HepG2 (cell line): ENCODE results near the gene SAMD14. TPM values are rescaled to one million over a fixed set of nuclear protein-coding genes. Genes with fewer than 3 reads are reported as not detected.

Experiments used
- ATAC-seq: fragments of 200-7000 bp; cut with Tn5 transposase; 3 replicates; pipeline ENCODE4 v1.9.1; 2020; ENCODE audit warnings: mild to moderate bottlenecking, moderate library complexity
- BruUV-seq: library from RNA; stranded (reverse); fragments of 400-500 nt; replicated peaks from 2 replicates; lab custom pipeline; 2021; lab: Mats Ljungman, UMichigan
- CTCF ChIA-PET: fragments of 300-600 bp; formaldehyde crosslinking; extraction: SDS; loops from one replicate; lab custom pipeline; 2021; ENCODE audit warnings: low total read pairs, inconsistent platforms, low intra/inter-chr PET ratio; lab: Yijun Ruan, JAX
- POLR2A ChIA-PET: fragments of 350-600 bp; sonication (Branson Sonifier 250); formaldehyde crosslinking; loops from one replicate; lab custom pipeline; 2020; ENCODE audit warnings: antibody characterized with exemption, inconsistent platforms; lab: Yijun Ruan, JAX
- DNase-seq: peaks from one replicate; pipeline ENCODE4 v3.0.0-alpha.2; 2015; ENCODE audit warnings: low spot score
- FAIRE-seq: peaks from 3 replicates; lab custom pipeline; 2011; peaks lifted over from hg19 to GRCh38; lab: Jason Lieb, UNC
- H2AFZ ChIP-seq: one replicate; pipeline ENCODE4 v1.6.1; 2011; ENCODE audit warnings: low read length, inconsistent platforms
- H3K27ac ChIP-seq: fragments of 300-600 bp; 3 replicates; pipeline ENCODE4 v1.8.0; 2011; ENCODE audit warnings: mixed run types, mild to moderate bottlenecking, mixed read lengths, low read length, inconsistent platforms; ENCODE audit not compliant: insufficient read depth; ENCODE audit errors: extremely low read length
- H3K27me3 ChIP-seq, 2 experiments: fragments of 200-600 bp in 1 of 2; 2 replicates in 1 of 2; 3 replicates in 1 of 2; pipeline versions ENCODE4 v1.6.0 to v1.8.0; 2011; ENCODE audit warnings: low read length in 2 of 2, mild to moderate bottlenecking in 2 of 2, moderate library complexity in 2 of 2, inconsistent platforms in 1 of 2; ENCODE audit not compliant: insufficient read depth in 2 of 2, control insufficient read depth in 1 of 2
- H3K36me3 ChIP-seq, 2 experiments: fragments of 200-600 bp in 1 of 2; replicated peaks in 1 of 2; 2 replicates in 1 of 2; 3 replicates in 1 of 2; pipeline versions ENCODE4 v1.5.1 to v1.8.0; 2011; ENCODE audit warnings: low read length in 2 of 2, inconsistent platforms in 1 of 2; ENCODE audit not compliant: insufficient read depth in 2 of 2, control insufficient read depth in 1 of 2
- H3K4me1 ChIP-seq: 2 replicates; pipeline ENCODE4 v1.5.1; 2012; ENCODE audit warnings: low read length, inconsistent platforms; ENCODE audit not compliant: insufficient read depth
- H3K4me2 ChIP-seq: 2 replicates; pipeline ENCODE4 v1.6.0; 2011; ENCODE audit warnings: low read depth, low read length, inconsistent platforms
- H3K4me3 ChIP-seq, 3 experiments: fragments of 200-600 bp in 1 of 3; sonication (generic), shearing (Covaris generic) in 1 of 3; replicated peaks in 1 of 3; 2 replicates each; pipeline ENCODE4 v1.5.1; 2011 to 2016; ENCODE audit warnings: low read length in 3 of 3, inconsistent platforms in 2 of 3, low read depth in 2 of 3, mild to moderate bottlenecking in 2 of 3, control low read depth in 1 of 3, mixed read lengths in 1 of 3; ENCODE audit not compliant: insufficient read depth in 1 of 3
- H3K79me2 ChIP-seq: one replicate; pipeline ENCODE4 v1.6.1; 2011; ENCODE audit warnings: low read length, inconsistent platforms; ENCODE audit not compliant: insufficient read depth
- H3K9ac ChIP-seq: 2 replicates; pipeline ENCODE4 v1.6.0; 2011; ENCODE audit warnings: mild to moderate bottlenecking, low read depth, low read length, inconsistent platforms; ENCODE audit not compliant: insufficient read depth
- H3K9me3 ChIP-seq: 2 replicates; pipeline ENCODE4 v1.5.1; 2012; ENCODE audit warnings: mild to moderate bottlenecking, low read length
- H4K20me1 ChIP-seq: 2 replicates; pipeline ENCODE4 v1.6.0; 2011; ENCODE audit warnings: inconsistent platforms, mild to moderate bottlenecking, low read length, moderate library complexity; ENCODE audit not compliant: insufficient read depth
- ATF5 ChIP-seq: sonication (generic); formaldehyde crosslinking; IDR thresholded peaks from 2 replicates; pipeline ENCODE4 v1.4.0; 2020; ENCODE audit warnings: mild to moderate bottlenecking, low read depth, missing genetic modification reagents
- ATF6 ChIP-seq: sonication (generic); formaldehyde crosslinking; conservative IDR thresholded peaks from 2 replicates; pipeline ENCODE4 v1.4.0; 2020; ENCODE audit warnings: missing genetic modification reagents
- BRD4 ChIP-seq: sonication (generic); formaldehyde crosslinking; IDR thresholded peaks from 2 replicates; pipeline ENCODE4 v1.4.0; 2020; ENCODE audit warnings: missing genetic modification reagents
- FOXK2 ChIP-seq: fragments of 450-650 bp; IDR thresholded peaks from 2 replicates; pipeline ENCODE4 v1.6.1; 2016
- HMG20A ChIP-seq: IDR thresholded peaks from 2 replicates; pipeline ENCODE4 v1.6.1; 2016; ENCODE audit warnings: borderline replicate concordance
- KDM6A ChIP-seq: IDR thresholded peaks from 2 replicates; pipeline ENCODE4 v1.6.1; 2016; ENCODE audit warnings: low read depth
- MEF2D ChIP-seq: sonication (generic); formaldehyde crosslinking; IDR thresholded peaks from 2 replicates; pipeline ENCODE4 v1.5.1; 2020; ENCODE audit warnings: mild to moderate bottlenecking, missing genetic modification reagents
- MLLT10 ChIP-seq: sonication (generic); formaldehyde crosslinking; IDR thresholded peaks from 2 replicates; pipeline ENCODE4 v1.4.0; 2020; ENCODE audit warnings: missing genetic modification reagents
- REL ChIP-seq: sonication (generic); formaldehyde crosslinking; conservative IDR thresholded peaks from 2 replicates; pipeline ENCODE4 v1.8.0; 2022; ENCODE audit warnings: mild to moderate bottlenecking, missing genetic modification reagents, moderate library complexity
- SMYD3 ChIP-seq: sonication (generic); formaldehyde crosslinking; IDR thresholded peaks from 2 replicates; pipeline ENCODE4 v1.8.1; 2023; ENCODE audit warnings: mild to moderate bottlenecking, missing genetic modification reagents
- SOX6 ChIP-seq, 2 experiments: fragments of 450-650 bp in 1 of 2; sonication (generic) in 1 of 2; formaldehyde crosslinking in 1 of 2; IDR thresholded peaks; 2 replicates each; pipeline versions ENCODE4 v1.4.0 to v1.6.1; 2017 to 2020; ENCODE audit warnings: antibody characterized with exemption in 1 of 2, mild to moderate bottlenecking in 1 of 2, missing genetic modification reagents in 1 of 2
- TEAD2 ChIP-seq: sonication (generic); formaldehyde crosslinking; IDR thresholded peaks from 2 replicates; pipeline ENCODE4 v1.9.0; 2021; ENCODE audit warnings: missing genetic modification reagents
- ZFP36 ChIP-seq: fragments of 150-350 bp; IDR thresholded peaks from 2 replicates; pipeline ENCODE4 v1.6.1; 2018; ENCODE audit warnings: borderline replicate concordance, low read length, low read depth; ENCODE audit not compliant: partially characterized antibody
- ZFYVE20 ChIP-seq: sonication (generic); formaldehyde crosslinking; IDR thresholded peaks from 2 replicates; pipeline ENCODE4 v1.8.0; 2023; ENCODE audit warnings: low read depth, mild to moderate bottlenecking, moderate library complexity, missing genetic modification reagents, borderline replicate concordance
- ZNF44 ChIP-seq: sonication (generic); formaldehyde crosslinking; IDR thresholded peaks from 2 replicates; pipeline ENCODE4 v1.5.1; 2020; ENCODE audit warnings: mild to moderate bottlenecking, missing genetic modification reagents
- ZNF549 ChIP-seq: sonication (generic); formaldehyde crosslinking; IDR thresholded peaks from 2 replicates; pipeline ENCODE4 v1.5.0; 2020; ENCODE audit warnings: missing genetic modification reagents
- ZNF720 ChIP-seq: sonication (generic); formaldehyde crosslinking; IDR thresholded peaks from 2 replicates; pipeline ENCODE4 v1.4.0; 2020; ENCODE audit warnings: missing genetic modification reagents
- WGBS: methylation state at CpG from one replicate; pipeline ENCODE4 v1.1.6; 2017; ENCODE audit warnings: low lambda C conversion rate; 5-methylcytosine and 5-hydroxymethylcytosine counted together
- in situ Hi-C: cut with HindIII; loops from 2 replicates; pipeline ENCODE4 v1.10.0; 2017; ENCODE audit warnings: low pct_unique_long_range_greater_than_20kb; ENCODE audit not compliant: extremely low pct_ligation_motif_present
- intact Hi-C: fragments of 100-400 bp; cut with micrococcal nuclease; formaldehyde crosslinking; loops from one replicate; pipeline ENCODE4 v1.10.0; 2022; ENCODE audit not compliant: unreplicated experiment
- polyA plus RNA-seq, 8 experiments: library from polyadenylated mRNA; depleted of rRNA in 3 of 8; stranded (reverse) in 7 of 8; unstranded in 1 of 8; fragments of >200 nt; fragmentation: Illumina TruSeq in 4 of 8; extraction: Trizol in 4 of 8; gene quantifications; 2 replicates each; pipeline versions ENCODE4 v1.2.1 to v1.2.3, GENCODE V29; 2011 to 2016; ENCODE audit warnings: low read depth in 4 of 8, missing spikeins in 1 of 8, mixed read lengths in 1 of 8; ENCODE audit not compliant: insufficient read depth in 1 of 8
- total RNA-seq, 5 experiments: library from RNA; depleted of rRNA; stranded (reverse); fragments of >200 nt; fragmentation: Illumina TruSeq; extraction: Trizol; gene quantifications; 2 replicates each; pipeline ENCODE4 v1.2.3, GENCODE V29; 2016; ENCODE audit warnings: low read depth in 1 of 5

SAMD14 gene
- total and polyA plus RNA-seq, 2 of the 13 experiments (the other 11 are each of a cell fraction or from before 2014, with no cell fraction given): 0.07 to 0.22 TPM

GRCh38 chr17:50127697-50128361 lies 2.1 kb downstream of the SAMD14 start:
- H3K27me3 ChIP-seq: peaks cover 10 to 32% of the 10 kb centered on the region in 2 experiments
- peaks cover 51% of the 10 kb centered on the region for H3K4me1 ChIP-seq
- FAIRE-seq (no peak), DNase-seq (no peak), ATAC-seq (no peak)
- H3K4me2 ChIP-seq: no peak overlapping the region
- H3K9ac ChIP-seq: no peak overlapping the region
- H3K36me3 ChIP-seq: no peaks in the 10 kb centered on the region
- no peaks in the 10 kb centered on the region for H4K20me1 ChIP-seq
- H3K79me2 ChIP-seq: no peaks in the 10 kb centered on the region
- ChIA-PET POLR2A (no interaction called here), CTCF (no interaction called here)
- H3K9me3 ChIP-seq: no peaks in the 10 kb centered on the region
- no TSS peak for BruUV-seq
- H3K27ac ChIP-seq: no peak overlapping the region
- H2AFZ ChIP-seq: no peak overlapping the region
- H3K4me3 ChIP-seq: no peak overlapping the region
- in situ Hi-C loops: no loop called here
- TF ChIP-seq ZNF44 (CRISPR knock-in tag) (no peak), ATF6 (CRISPR knock-in tag) (no peak), SOX6 (IDR thresholded peaks at IDR 0.05) (no peak), SOX6 (CRISPR knock-in tag; IDR thresholded peaks at IDR 0.05) (no peak), KDM6A (CRISPR knock-in tag) (no peak), SMYD3 (CRISPR knock-in tag) (no peak), MEF2D (CRISPR knock-in tag) (no peak), REL (CRISPR knock-in tag) (no peak), FOXK2 (no peak), MLLT10 (CRISPR knock-in tag) (no peak), ZFYVE20 (CRISPR knock-in tag) (no peak), BRD4 (no peak), HMG20A (no peak), ZNF549 (CRISPR knock-in tag) (no peak), ATF5 (CRISPR knock-in tag) (no peak), ZFP36 (no peak), TEAD2 (CRISPR knock-in tag) (no peak), ZNF720 (CRISPR knock-in tag) (no peak)
- intact Hi-C loops: no loop called here
- 48% methylated on average over 6 of the region's 6 CpGs for WGBS
